HG03097 (cell line): ENCODE measurements around the gene ITGB8.

Experiments used
- ATAC-seq: cut with Tn5 transposase; IDR thresholded peaks from one replicate; pipeline ENCODE4 v1.9.1; 2021; ENCODE audit not compliant: unreplicated experiment, low FRiP score

Gene ITGB8

DNA sequence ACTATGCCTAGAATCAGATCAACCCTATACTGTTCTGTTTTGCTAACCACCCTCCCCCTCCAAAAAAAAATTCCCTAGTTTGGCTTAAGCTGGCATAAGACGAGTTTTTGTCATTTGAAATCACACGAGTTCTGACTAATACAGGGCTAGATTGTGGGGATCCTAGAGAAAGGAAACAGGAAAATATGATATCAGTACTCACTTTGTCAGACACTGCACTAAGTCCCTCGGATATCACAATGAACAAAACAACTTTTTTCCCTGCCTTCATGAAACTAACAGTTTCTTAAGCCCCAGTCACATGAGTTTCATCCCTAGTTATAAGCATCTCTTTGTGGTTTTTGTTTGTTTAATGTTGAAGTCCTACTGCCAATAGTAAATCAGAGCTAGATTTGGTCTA lies 118.5 kb downstream of the ITGB8 start:
- ATAC-seq: no peak

DNA sequence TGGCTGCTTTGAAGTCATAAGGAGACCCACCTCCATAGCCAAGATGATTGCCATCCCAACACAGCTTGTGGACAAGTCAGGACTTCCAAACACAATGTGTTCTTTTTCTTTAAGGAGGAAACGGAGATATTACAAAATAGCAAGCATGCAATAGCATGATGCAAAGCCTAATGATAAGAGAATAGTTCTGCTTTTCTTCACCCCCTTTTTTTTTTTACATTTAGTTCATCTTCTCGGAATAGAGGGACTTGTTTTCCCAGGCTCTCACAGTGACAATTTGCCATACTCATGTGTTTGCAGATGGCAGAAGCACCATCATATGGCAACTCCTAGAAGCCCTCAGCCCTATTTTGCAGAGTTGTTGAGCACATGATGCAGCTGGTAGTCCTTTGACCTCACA lies 119.8 kb downstream of the ITGB8 start:
- ATAC-seq: no peak

DNA sequence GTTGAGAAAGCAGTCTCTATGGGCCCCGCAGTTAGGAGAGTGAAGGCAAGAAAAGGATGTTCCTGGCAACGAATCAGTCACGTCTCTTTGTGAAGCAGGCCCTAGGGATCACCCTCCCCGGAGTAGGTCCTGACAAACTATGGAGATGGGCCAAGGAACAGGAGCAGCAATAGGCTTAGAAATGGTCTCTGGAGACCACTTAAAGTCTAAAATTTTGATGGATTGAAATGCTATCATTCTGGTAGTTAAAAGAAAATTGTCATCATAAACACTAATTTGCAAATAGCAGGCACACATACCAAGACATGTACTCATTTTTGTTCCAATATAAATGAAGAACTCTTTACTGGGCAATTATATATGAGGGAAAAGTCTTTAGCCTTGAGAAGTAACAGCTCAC lies 123.5 kb downstream of the ITGB8 start:
- ATAC-seq: no peak

DNA sequence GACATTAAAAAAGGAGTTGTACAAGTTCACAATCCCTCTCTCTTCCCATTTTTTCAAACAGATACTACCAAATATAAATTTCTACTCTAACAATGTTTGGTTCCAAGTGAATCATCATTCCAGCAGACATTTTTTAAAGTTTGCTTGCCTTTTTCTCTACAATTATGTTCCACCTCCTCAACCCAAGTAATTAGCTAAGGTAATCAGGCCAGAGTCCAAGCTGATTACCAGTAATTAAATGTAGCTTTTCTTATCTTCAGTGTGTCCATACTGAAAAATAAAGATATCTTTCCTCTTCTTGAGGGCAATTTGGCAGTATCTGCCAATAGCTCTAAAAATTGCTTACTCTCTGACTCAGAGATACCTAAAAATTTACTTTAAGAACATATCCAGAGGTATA lies 126.0 kb downstream of the ITGB8 start:
- no peak for ATAC-seq

DNA sequence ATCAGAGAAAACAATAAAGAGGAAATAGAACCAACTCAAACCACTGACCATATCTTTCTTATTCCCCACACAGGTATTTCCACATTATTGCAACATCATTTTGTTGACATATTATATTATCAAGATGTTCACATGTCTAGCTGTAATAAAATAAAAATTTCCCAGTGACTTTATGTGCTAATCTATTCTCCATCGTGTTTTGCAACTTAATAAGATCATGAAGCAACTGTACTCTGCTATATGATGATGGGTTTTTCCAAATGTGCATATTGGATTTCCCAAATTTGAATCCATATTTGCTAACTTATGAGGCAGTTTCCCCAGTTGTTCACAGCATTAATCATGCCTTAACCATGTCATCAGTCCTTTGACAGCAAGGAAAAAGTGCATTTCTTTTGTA lies 127.8 kb downstream of the ITGB8 start:
- no peak for ATAC-seq

DNA sequence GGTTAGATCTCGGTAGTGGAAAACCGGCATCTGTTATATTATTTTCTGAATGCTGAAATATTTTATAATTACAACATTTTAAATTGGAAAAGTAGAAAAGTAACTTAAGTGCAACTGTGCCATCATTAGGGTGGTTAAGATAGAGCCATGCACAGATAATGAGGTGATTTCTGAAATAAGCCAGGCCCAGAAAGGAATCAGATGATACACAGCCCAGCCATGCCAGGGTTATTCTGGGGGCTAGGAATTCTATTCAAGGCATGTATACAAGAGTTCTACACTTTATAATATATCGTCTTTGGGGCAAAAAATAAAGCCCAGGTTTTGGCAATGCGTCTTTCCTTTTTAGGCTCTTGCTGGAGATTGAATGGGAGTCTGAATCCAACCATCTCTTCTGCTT lies 128.7 kb downstream of the ITGB8 start:
- no peak for ATAC-seq

DNA sequence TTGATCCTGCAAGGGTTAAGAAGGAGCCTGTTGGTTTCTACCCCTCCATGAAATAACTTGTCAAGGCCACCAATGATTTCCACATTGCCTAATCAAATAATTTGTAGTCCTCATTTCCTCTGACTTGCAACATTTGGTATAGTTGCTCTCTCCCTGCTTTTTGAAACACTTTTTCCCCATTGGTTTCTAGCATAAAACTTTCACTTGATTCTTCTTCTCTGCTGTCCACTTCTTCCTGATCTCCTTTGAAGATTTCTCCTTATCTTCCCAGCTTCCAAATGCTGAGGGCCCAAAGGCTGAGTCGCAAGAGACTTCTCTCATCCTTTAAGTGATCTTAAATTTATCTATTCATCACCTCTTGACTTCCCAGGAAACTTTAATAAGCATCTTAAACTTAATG lies 134.2 kb downstream of the ITGB8 start:
- no peak for ATAC-seq
